Natural killer cell treated with Interleukin-12 subunit alpha and Interleukin-12 subunit beta and Interleukin-15 and Interleukin-18, amount 100 ng/mL, for 72 hours (primary cell): ENCODE data around the gene NAA20. TPM values are rescaled to one million over a fixed set of nuclear protein-coding genes. Genes with fewer than 3 reads are reported as not detected.

Experiments used
- ATAC-seq, 2 donors: fragments of 150-1000 bp; cut with Tn5 transposase in 1 of 2; sonication (Bioruptor Pico), chemical (Tn5 transposase) in 1 of 2; 2 replicates each; pipeline ENCODE4 v1.10.0; 2021
- DNase-seq: peaks from one replicate; pipeline ENCODE4 v3.0.0; 2022; ENCODE audit warnings: low spot score
- H3K27ac Mint-ChIP-seq, 2 donors: 1 replicate in 1 of 2; 2 replicates in 1 of 2; pipeline ENCODE4 v1.8.0; 2022; ENCODE audit warnings: mixed read lengths in 2 of 2, mild to moderate bottlenecking in 1 of 2, moderate library complexity in 1 of 2
- H3K27me3 Mint-ChIP-seq, 2 donors: 1 replicate in 1 of 2; 2 replicates in 1 of 2; pipeline ENCODE4 v1.8.0; 2022; ENCODE audit warnings: mixed read lengths in 2 of 2
- H3K36me3 Mint-ChIP-seq: one replicate; pipeline ENCODE4 v1.8.0; 2022; ENCODE audit warnings: mixed read lengths
- H3K4me1 Mint-ChIP-seq, 2 donors: 1 replicate in 1 of 2; 2 replicates in 1 of 2; pipeline ENCODE4 v1.8.0; 2022; ENCODE audit warnings: low read depth in 2 of 2, mixed read lengths in 2 of 2, mild to moderate bottlenecking in 1 of 2
- H3K4me3 Mint-ChIP-seq: one replicate; pipeline ENCODE4 v1.8.0; 2022; ENCODE audit warnings: mixed read lengths
- H3K9me3 Mint-ChIP-seq: 2 replicates; pipeline ENCODE4 v1.8.0; 2022; ENCODE audit warnings: mixed read lengths
- total RNA-seq, 2 donors: library from RNA; stranded (reverse); gene quantifications; one replicate each; pipeline ENCODE4 v1.2.3, GENCODE V29; 2022

NAA20 gene
- total RNA-seq, 2 donors from 2014 or later = 62.4 to 75.8 TPM

DNA sequence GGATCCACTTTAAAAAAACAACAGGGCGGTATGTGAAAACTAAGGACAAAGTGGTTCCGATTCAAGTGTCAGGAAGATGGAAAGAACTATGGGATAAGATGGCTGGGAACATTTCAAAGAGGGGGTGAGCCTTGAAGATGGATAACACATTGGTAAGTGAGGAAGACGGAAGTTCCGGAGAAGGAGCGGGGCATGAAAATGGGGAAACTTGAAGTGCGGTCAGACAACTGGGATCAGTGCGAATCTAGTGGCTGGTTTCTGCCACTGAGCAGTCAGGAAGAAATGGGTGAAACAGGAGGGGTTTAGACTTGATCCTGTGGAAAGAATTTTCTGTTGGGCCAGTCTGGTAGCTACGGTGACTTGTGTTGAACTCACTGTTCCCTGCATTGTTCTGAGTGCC, 1.2 kb downstream of the NAA20 start:
- peak overlapping the region; percentile 11 to 78 for H3K27ac Mint-ChIP-seq
- peak overlapping the region; percentile 79 for H3K4me3 Mint-ChIP-seq
- H3K9me3 Mint-ChIP-seq = no peaks in the 10 kb centered on the region
- H3K36me3 Mint-ChIP-seq = no peaks in the 10 kb centered on the region
- ATAC-seq (no peak), DNase-seq (no peak)
- H3K27me3 Mint-ChIP-seq = no peaks in the 10 kb centered on the region
- H3K4me1 Mint-ChIP-seq = peaks cover 33 to 40% of the 10 kb centered on the region in 2 donors

DNA sequence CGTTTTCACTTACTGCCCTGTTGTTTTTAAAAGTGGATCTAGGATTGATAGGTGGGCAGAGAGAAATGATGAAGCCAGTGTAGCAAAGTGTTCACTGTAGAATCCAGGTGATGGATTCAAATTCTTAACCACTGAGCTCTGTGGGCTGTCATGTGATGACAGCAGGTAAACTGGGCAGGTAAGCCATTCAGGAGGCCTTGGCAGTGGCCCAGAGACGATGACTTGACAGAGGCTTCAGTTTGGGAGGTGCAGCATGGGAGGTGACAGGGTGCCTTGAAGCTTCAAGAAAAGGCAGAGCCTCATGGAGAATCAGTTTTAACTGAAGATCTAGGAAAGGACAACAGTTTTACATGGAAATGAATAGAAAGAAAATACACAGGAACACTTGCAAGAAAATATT, 2.0 kb downstream of the NAA20 start:
- ATAC-seq = no peak

DNA sequence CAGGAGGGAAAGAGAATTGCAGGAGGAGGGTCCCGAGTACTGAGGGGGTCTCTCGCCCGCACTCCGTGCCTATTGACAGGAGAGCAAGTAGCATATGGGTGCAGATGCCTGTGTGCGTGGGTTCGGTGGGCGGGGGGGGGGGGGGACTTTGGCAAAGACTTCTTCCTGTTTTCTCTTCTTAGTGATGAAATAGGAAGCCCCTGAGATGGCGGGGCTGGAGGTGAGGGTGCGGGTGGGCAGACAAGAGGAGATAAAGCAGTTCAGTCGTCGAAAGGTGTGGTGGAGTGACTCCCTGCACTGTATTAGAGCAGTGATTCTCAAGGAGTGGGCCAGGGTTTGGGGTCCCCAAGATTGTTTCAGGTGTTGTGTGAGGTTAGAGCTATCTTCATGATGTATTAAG, 3.7 kb downstream of the NAA20 start:
- no peaks in the 10 kb centered on the region for H3K9me3 Mint-ChIP-seq
- H3K36me3 Mint-ChIP-seq = peaks cover 6% of the 10 kb centered on the region
- ATAC-seq = no peak
- H3K27me3 Mint-ChIP-seq = no peaks in the 10 kb centered on the region
- DNase-seq = no peak
- peak overlapping the region; percentile 50 for H3K4me3 Mint-ChIP-seq
- H3K4me1 Mint-ChIP-seq = peaks cover 39 to 58% of the 10 kb centered on the region in 2 donors
- peak overlapping the region; percentile 68 to 69 for H3K27ac Mint-ChIP-seq

More for the DNA sequence above, 2.0 kb downstream of the NAA20 start:
- DNase-seq = no peak
- H3K27ac Mint-ChIP-seq = peak overlapping the region in 1 of 2 donors; percentile 11
- H3K4me1 Mint-ChIP-seq = peaks cover 36 to 48% of the 10 kb centered on the region in 2 donors
- H3K36me3 Mint-ChIP-seq = peaks cover 6% of the 10 kb centered on the region
- H3K4me3 Mint-ChIP-seq = peak overlapping the region; percentile 79
- H3K27me3 Mint-ChIP-seq = no peaks in the 10 kb centered on the region
- no peaks in the 10 kb centered on the region for H3K9me3 Mint-ChIP-seq

DNA sequence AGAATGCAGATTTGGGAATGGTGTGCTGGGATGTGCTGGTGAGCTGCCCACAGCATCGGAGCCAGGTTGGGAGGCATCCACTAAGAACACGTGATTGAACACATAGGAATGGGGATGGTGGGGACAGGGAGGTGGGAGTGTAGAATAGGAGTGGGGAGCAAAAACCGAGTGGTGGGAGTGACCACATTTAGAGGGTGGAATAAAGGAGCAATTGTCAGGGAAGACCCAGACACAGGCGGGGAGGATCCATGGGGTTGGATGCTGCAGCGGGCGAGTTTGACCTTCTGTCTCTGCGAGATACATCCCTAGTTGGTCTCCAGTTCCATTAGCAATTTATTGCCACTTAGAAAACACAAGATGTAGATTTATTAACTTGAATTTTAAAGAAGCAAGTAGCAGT, 4.7 kb downstream of the NAA20 start:
- H3K36me3 Mint-ChIP-seq = peaks cover 6% of the 10 kb centered on the region
- peak overlapping the region; percentile 50 for H3K4me3 Mint-ChIP-seq
- peaks cover 38 to 56% of the 10 kb centered on the region in 2 donors for H3K4me1 Mint-ChIP-seq
- ATAC-seq (no peak), DNase-seq (no peak)
- H3K27ac Mint-ChIP-seq = peak overlapping the region; percentile 48 to 69
- H3K9me3 Mint-ChIP-seq = no peaks in the 10 kb centered on the region
- H3K27me3 Mint-ChIP-seq = no peaks in the 10 kb centered on the region

DNA sequence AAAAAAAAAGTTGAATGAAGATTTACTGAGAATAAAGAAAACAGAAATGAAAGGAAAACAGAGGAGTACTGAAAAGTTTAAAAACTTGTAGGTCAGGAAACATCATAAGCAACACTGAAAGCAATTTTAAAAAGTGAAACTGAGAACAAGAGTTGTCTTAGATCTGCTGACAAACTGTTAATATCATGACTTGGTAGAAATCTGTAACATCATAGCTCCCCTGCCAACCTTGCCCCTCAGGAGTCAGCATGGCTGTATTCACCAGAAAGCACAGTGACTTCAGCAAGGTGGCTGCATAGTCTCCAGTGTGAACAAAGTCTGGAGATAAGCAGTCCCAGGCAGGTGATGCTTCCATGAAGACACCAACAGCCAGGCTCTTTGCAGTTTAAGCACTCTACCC, 5.3 kb downstream of the NAA20 start:
- H3K27ac Mint-ChIP-seq = peak overlapping the region; percentile 48 to 69

DNA sequence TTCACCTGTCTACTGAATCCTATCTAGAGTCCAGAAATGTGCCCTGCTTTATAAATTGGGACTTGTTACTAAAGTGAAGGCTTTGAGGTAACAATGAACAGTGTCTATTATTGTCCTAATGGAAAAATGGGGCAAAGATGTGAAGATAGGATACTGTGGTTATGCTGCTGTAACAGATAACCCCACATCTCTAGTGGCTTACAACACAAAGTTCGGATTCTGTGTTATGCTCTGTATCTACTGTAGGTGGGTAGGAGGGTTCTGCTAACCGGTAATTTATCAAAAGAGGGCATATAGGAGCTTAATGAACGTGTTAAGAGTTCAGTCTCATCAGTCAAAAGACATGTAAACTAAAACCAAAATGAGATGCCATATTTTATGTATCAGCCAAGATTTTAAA, 6.2 kb downstream of the NAA20 start:
- no peak for ATAC-seq
- no peaks in the 10 kb centered on the region for H3K27me3 Mint-ChIP-seq
- peak overlapping the region in 1 of 2 donors; percentile 31 for H3K27ac Mint-ChIP-seq
- peaks cover 31 to 48% of the 10 kb centered on the region in 2 donors for H3K4me1 Mint-ChIP-seq
- H3K36me3 Mint-ChIP-seq = peaks cover 6% of the 10 kb centered on the region
- no peak overlapping the region for H3K4me3 Mint-ChIP-seq
- no peak for DNase-seq
- H3K9me3 Mint-ChIP-seq = no peaks in the 10 kb centered on the region

More for the DNA sequence above, 5.3 kb downstream of the NAA20 start:
- Mint-ChIP-seq H3K4me1 (peaks cover 35 to 52% of the 10 kb centered on the region in 2 donors), H3K27me3 (no peaks in the 10 kb centered on the region), H3K36me3 (peaks cover 6% of the 10 kb centered on the region), H3K9me3 (no peaks in the 10 kb centered on the region), H3K4me3 (no peak overlapping the region)
- DNase-seq (no peak), ATAC-seq (peak in 1 of 2 donors; percentile 61)

DNA sequence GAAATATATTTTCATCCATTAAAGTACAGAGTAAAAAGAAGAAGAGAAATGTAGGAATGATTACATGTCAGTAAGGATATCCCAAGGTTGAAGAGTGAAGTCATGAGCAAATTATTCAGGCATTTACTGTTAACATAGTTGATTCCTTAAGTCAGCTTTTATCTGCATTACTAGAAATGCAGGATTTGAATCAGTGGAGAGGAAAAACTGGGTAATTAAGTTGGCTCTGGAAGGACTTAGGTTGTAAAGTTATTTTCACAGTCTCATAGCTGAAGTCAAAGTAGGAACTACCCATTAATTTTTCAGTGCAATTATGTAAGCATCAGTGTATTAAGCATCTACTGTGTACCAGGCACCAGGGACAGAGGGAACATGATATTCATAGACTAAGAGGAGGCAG, 7.8 kb downstream of the NAA20 start:
- ATAC-seq = no peak
- DNase-seq = no peak
- Mint-ChIP-seq H3K36me3 (peaks cover 7% of the 10 kb centered on the region), H3K9me3 (no peaks in the 10 kb centered on the region), H3K27me3 (no peaks in the 10 kb centered on the region), H3K27ac (peak overlapping the region in 1 of 2 donors; percentile 54), H3K4me3 (no peak overlapping the region), H3K4me1 (peaks cover 24 to 42% of the 10 kb centered on the region in 2 donors)

DNA sequence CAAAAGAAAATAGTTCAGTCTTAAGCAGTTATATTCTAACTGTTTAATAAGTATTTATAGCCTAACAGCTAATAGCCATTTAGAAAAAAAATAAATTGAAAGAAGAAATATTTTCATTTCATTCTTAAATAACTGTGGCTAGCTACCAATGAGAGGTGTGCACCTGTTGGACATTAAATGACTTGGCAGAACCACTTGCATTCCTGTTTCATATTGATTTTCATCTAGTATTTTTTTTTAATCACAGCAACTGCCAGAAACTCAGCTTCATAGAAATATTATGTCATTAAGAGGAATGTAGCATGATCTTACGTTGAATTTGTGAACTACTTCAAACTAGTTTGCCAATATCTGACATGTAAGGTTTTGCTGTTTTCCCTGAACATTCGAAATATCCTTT, 10.1 kb downstream of the NAA20 start:
- DNase-seq (no peak), ATAC-seq (no peak)
- no peak overlapping the region for H3K4me3 Mint-ChIP-seq
- no peak overlapping the region for H3K27ac Mint-ChIP-seq
- H3K36me3 Mint-ChIP-seq = peaks cover 17% of the 10 kb centered on the region
- H3K9me3 Mint-ChIP-seq = no peaks in the 10 kb centered on the region
- no peaks in the 10 kb centered on the region for H3K27me3 Mint-ChIP-seq
- H3K4me1 Mint-ChIP-seq = peaks cover 6 to 22% of the 10 kb centered on the region in 2 donors

DNA sequence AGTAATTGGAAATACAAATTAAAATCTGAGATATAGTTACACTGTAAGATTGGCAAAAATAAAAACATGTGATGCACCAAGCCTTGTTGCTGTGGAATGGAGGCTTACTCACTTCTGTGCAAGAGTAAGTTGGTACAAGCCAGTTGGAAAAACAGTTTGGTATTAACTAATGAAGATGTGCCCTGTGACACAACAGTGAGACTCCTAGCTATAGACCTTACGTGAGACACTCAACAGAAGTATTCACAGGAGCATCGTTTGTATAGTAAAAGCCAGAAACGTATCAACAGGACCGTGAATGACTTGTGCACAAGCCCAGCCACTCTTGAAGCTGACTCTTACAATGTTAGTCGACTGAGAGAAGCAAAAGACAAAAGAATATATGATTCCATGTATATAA, 14.6 kb downstream of the NAA20 start:
- ATAC-seq = no peak
- no peaks in the 10 kb centered on the region for H3K27me3 Mint-ChIP-seq
- H3K4me3 Mint-ChIP-seq = no peak overlapping the region
- peaks cover 0 to 4% of the 10 kb centered on the region in 2 donors for H3K4me1 Mint-ChIP-seq
- no peak for DNase-seq
- no peaks in the 10 kb centered on the region for H3K9me3 Mint-ChIP-seq
- no peak overlapping the region for H3K27ac Mint-ChIP-seq
- peaks cover 25% of the 10 kb centered on the region for H3K36me3 Mint-ChIP-seq

DNA sequence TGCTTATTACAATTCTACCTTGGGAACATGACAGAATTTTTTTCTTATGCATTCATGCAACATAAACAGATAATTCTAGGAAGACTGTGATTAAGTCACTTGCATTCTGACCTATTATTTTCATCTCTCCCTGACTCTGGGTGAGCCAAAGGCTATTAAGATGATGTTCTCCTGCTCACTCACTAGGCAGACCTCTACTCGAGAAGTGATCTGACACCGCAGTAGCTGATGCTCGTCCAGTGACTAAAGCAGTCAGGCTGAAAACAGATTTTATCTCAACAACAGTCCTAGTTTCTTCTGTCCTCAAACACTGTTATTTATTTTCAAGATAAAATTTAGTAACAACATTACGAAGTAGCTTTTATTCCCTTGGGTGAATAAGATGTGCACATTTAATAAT, 17.3 kb downstream of the NAA20 start:
- H3K36me3 Mint-ChIP-seq = peaks cover 37% of the 10 kb centered on the region
- no peaks in the 10 kb centered on the region for H3K27me3 Mint-ChIP-seq
- H3K27ac Mint-ChIP-seq = no peak overlapping the region
- H3K4me3 Mint-ChIP-seq = no peak overlapping the region
- H3K9me3 Mint-ChIP-seq = no peaks in the 10 kb centered on the region
- DNase-seq (no peak), ATAC-seq (no peak)
- no peaks in the 10 kb centered on the region for H3K4me1 Mint-ChIP-seq

DNA sequence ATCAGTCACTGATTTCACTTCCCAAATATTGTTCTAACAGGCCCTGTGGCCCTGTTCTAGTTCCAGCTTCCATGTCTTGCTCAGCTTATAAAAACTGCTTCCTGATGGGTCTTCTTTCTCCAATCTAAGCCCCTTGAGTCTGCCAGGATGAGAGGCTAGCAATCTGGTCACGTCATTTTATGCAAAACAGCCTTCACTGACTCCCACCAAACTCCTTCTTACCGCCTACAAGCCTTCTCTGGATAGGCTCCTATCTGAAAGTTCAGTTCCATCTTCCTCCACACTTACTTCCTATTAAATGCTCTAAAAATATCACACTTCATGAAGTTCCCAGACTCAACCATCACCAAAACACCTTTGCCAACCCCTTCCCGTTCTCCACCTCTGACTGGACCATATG, 19.6 kb downstream of the NAA20 start:
- DNase-seq (no peak), ATAC-seq (no peak)
- no peaks in the 10 kb centered on the region for H3K9me3 Mint-ChIP-seq
- no peaks in the 10 kb centered on the region for H3K27me3 Mint-ChIP-seq
- H3K36me3 Mint-ChIP-seq = peaks cover 36% of the 10 kb centered on the region
- H3K27ac Mint-ChIP-seq = no peak overlapping the region
- no peak overlapping the region for H3K4me3 Mint-ChIP-seq
- peaks cover 0 to 3% of the 10 kb centered on the region in 2 donors for H3K4me1 Mint-ChIP-seq

DNA sequence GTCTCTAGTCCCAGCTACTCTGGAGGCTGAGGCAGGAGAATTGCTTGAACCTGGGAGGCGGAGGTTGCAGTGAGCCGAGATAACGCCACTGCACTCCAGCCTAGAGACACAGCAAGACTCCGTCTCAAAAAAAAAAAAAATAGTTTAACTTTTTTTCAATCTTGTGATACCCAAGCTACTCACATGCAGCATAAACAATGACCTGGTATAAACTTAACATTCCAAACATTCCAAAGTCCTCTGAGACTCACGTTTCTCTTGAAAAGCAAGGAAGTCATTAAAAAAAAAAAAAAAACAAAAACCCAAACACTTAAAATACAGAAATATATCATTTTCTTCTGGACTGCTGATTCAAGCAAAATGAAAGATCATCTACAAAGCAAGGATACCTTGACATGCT, 20.8 kb downstream of the NAA20 start:
- H3K4me3 Mint-ChIP-seq = no peak overlapping the region
- H3K9me3 Mint-ChIP-seq = no peaks in the 10 kb centered on the region
- H3K4me1 Mint-ChIP-seq = peaks cover 0 to 3% of the 10 kb centered on the region in 2 donors

DNA sequence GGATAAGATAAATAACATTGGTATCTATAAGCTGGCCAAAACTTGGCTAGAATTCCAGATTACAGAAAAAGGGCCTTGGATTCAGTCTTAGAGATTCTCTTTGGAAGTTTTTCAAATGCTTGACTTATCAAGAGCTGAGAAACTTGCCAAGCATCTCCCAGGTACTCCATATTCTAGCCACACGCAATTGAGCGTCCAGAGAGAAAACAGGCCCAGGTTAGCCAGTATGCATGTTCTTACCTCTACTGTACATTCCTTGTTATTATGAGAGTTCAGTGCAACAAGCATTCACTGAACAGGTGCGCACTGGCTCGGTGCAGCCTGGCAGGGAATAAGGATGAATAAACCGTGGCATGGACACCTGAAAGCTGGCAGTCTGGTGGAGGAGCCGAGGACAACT, 21.4 kb downstream of the NAA20 start:
- ATAC-seq = no peak
- peaks cover 0 to 7% of the 10 kb centered on the region in 2 donors for H3K4me1 Mint-ChIP-seq
- no peak overlapping the region for H3K27ac Mint-ChIP-seq
- H3K27me3 Mint-ChIP-seq = no peaks in the 10 kb centered on the region
- H3K9me3 Mint-ChIP-seq = no peaks in the 10 kb centered on the region
- DNase-seq = no peak
- H3K4me3 Mint-ChIP-seq = no peak overlapping the region
- H3K36me3 Mint-ChIP-seq = peaks cover 42% of the 10 kb centered on the region

More for the DNA sequence above, 20.8 kb downstream of the NAA20 start:
- DNase-seq (no peak), ATAC-seq (no peak)
- no peak overlapping the region for H3K27ac Mint-ChIP-seq
- H3K36me3 Mint-ChIP-seq = peaks cover 36% of the 10 kb centered on the region
- no peaks in the 10 kb centered on the region for H3K27me3 Mint-ChIP-seq

DNA sequence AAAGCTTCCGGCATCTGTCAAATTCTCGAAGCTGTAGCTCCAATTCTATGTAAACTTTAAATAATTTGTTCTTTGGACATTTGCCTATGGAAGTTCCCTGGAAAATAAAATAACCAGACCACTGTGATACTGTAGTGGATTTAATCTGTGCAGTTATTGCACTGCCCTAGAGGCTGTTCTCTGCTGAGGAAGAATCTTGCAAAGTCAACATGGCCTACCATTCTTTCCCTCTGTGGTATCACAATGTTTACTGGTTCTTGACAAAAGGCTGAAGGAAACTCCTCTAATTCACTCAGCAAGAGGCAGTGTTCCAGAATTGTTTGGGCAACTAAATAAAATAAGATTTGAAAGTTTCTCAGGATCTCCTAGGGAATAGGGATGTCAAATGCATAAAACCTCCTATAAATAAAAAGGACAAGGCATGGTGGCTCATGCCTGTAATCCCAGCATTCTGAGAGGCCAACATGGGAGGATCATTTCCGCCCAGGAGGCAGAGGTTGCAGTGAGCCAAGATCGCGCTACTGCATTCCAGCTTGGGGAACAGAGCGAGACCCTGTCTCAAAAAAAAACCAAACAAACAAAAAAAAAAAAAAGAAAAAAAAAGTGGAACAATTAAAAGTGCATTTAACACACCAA, 22.7 kb downstream of the NAA20 start:
- Mint-ChIP-seq H3K4me1 (peaks cover 0 to 7% of the 10 kb centered on the region in 2 donors), H3K27me3 (no peaks in the 10 kb centered on the region), H3K9me3 (no peaks in the 10 kb centered on the region), H3K27ac (no peak overlapping the region), H3K36me3 (peaks cover 54% of the 10 kb centered on the region), H3K4me3 (no peak overlapping the region)
- DNase-seq (no peak), ATAC-seq (no peak)

DNA sequence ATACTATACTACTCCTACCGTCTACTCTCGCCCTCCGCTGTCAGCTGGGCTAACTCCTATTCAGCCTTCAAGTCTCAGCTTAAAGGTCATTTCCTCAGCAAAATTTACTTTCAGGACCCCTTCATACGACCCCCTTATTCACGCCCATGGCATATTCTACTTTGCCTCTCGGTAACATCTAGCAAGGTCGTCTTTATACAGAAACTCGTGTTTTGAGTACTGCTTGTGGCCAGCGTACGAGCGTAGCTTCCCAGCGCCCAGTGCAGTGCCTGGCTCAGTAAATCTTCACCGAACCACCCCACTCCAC, 34.6 kb downstream of the NAA20 start:
- no peaks in the 10 kb centered on the region for H3K27me3 Mint-ChIP-seq
- H3K4me1 Mint-ChIP-seq = peaks cover 14 to 23% of the 10 kb centered on the region in 2 donors
- H3K4me3 Mint-ChIP-seq = peak overlapping the region; percentile 99
- no peaks in the 10 kb centered on the region for H3K9me3 Mint-ChIP-seq
- ATAC-seq (peak in 1 of 2 donors; percentile 47), DNase-seq (no peak)
- peak overlapping the region; percentile 92 to 96 for H3K27ac Mint-ChIP-seq
- peaks cover 30% of the 10 kb centered on the region for H3K36me3 Mint-ChIP-seq
